ENCODE results near the gene PKD2.

DNA sequence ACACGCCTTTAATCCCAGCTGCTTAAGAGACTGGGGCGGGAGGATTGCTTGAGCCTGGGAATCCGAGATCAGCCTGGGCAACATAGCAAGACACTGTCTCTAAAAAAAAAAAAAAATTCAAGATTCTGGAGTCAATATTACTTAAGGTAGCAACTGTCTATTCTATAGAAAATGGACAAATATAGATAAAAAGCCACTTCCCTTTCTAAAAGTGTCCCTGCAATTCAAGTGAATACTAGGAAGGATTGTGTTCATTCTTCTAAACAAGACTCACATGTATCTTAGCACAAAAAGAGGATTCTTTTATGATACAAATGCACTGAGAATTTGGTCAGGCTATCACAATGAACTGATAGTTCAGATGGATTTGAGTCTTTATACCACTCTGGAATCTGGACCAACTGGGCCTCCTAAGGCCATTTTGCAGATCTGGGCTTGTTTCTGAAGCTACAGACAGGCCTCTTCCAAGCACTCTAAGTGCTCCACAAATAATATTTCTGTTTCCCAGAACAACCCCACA lies 7.0 kb downstream of the PKD2 start:
- no peak for TF ChIP-seq POLR2AphosphoS5 (IDR thresholded peaks at IDR 0.05; ENCODE audit: low read depth, low read length)
- TF ChIP-seq POLR2A (IDR thresholded peaks at IDR 0.05; ENCODE audit: low read depth, low read length) = no peak
- no peak for TF ChIP-seq TAF1 (IDR thresholded peaks at IDR 0.05; ENCODE audit: borderline replicate concordance, low read depth, low read length)

Measured in GM12892 (cell line).